HG03469 (cell line): ENCODE measurements around the gene KRT77.
"Not testable (repeated sequence)": the region's sequence is repeated elsewhere in the genome, so short reads cannot be mapped to it uniquely, and the experiment has no call there.

Source experiments
- ATAC-seq: cut with Tn5 transposase; IDR thresholded peaks from one replicate; pipeline ENCODE4 v1.9.1; 2021; ENCODE audit warnings: mild to moderate bottlenecking, moderate library complexity, moderate number of reproducible peaks; ENCODE audit not compliant: unreplicated experiment

The KRT77 gene

GRCh38 chr12:52703424-52703823 is at the start of gene KRT77:
Gene KRT77 (minus strand): TSS chr12:52703524. CDS start chr12:52703434, 90 bp downstream.
- no peak for ATAC-seq

GRCh38 chr12:52752516-52752915 is 49.2 kb upstream of the KRT77 start:
- no peak for ATAC-seq

GRCh38 chr12:52751795-52752194 is 48.5 kb upstream of the KRT77 start:
- no peak for ATAC-seq

GRCh38 chr12:52750532-52750931 is 47.2 kb upstream of the KRT77 start:
- not testable (repeated sequence) for ATAC-seq

- no peak for ATAC-seq
These were observed 46.5 kb upstream of the KRT77 start for GRCh38 chr12:52749827-52750226.

- ATAC-seq = no peak
These were observed 45.3 kb upstream of the KRT77 start for GRCh38 chr12:52748578-52748977.

- no peak for ATAC-seq
These were observed 42.2 kb upstream of the KRT77 start for GRCh38 chr12:52745554-52745953.

- ATAC-seq = no peak
These were observed 41.3 kb upstream of the KRT77 start for GRCh38 chr12:52744493-52745156.

GRCh38 chr12:52742822-52743457 is 39.6 kb upstream of the KRT77 start:
- no peak for ATAC-seq

GRCh38 chr12:52742196-52742580 is 38.9 kb upstream of the KRT77 start:
- ATAC-seq = no peak

- no peak for ATAC-seq
These were observed 38.3 kb upstream of the KRT77 start for GRCh38 chr12:52741375-52742195.

- no peak for ATAC-seq
These were observed 37.3 kb upstream of the KRT77 start for GRCh38 chr12:52740584-52740983.

- no peak for ATAC-seq
These were observed 36.6 kb upstream of the KRT77 start for GRCh38 chr12:52739963-52740362.

GRCh38 chr12:52735816-52736632 is 32.7 kb upstream of the KRT77 start:
- ATAC-seq = no peak

GRCh38 chr12:52735106-52735505 is 31.8 kb upstream of the KRT77 start:
- ATAC-seq = no peak

GRCh38 chr12:52730793-52731192 is 27.5 kb upstream of the KRT77 start:
- no peak for ATAC-seq

- ATAC-seq = no peak
These were observed 27.1 kb upstream of the KRT77 start for GRCh38 chr12:52730383-52730782.

- no peak for ATAC-seq
These were observed 25.8 kb upstream of the KRT77 start for GRCh38 chr12:52729147-52729546.

GRCh38 chr12:52728374-52728773 is 25.1 kb upstream of the KRT77 start:
- ATAC-seq = no peak

GRCh38 chr12:52727037-52727436 is 23.7 kb upstream of the KRT77 start:
- ATAC-seq = no peak

- no peak for ATAC-seq
These were observed 23.1 kb upstream of the KRT77 start for GRCh38 chr12:52726451-52726850.
